D341Med (cell line): ENCODE measurements around the gene TRMT61B.
A peak's percentile ranks its signal among the peaks of the same experiment; 100 is the strongest.

Experiments used
- DNase-seq: peaks from one replicate; pipeline ENCODE4 v3.0.0; 2012; ENCODE audit warnings: low spot score

The TRMT61B gene

GRCh38 chr2:28855977-28856376 is 14.1 kb downstream of the TRMT61B start:
- no peak for DNase-seq

DNA sequence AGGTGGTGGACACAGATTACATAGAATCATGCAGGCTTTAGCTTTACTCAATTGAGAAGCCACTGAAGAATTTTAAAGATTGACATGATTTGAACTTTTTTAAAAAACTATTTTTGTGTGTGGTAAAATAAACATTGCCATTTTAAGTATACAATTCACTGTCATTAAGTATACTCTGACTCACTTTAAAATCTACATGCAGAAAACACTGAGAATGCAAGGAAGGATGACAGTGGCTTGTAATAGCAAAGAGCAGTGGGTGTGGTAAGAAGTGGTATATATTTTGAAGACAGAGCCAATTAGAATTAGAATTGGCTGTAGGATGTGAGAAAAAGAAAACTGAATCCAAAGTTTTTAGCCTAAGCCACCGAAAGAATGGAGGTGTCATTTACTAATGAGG is 14.9 kb downstream of the TRMT61B start:
- no peak for DNase-seq

GRCh38 chr2:28842042-28842441 is 28.1 kb downstream of the TRMT61B start:
- DNase-seq, result no peak

DNA sequence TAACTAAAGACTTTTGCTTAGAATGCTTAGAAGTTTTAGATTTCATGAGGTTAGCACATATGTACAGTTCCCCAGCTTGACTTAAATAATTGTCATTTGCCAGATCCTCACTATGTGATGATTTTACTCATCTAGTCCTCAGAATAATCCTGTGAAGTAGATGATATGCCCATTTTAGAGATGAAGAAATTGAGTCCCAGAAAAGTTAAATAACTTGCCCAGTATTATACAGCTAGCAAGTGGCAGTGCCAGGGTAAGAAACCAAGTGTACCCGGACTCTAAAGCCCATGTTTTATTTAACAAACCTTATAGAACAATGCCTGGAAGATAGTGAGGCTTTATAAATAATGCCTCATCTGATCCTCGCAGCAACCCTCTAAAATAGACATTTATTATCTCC is 31.1 kb downstream of the TRMT61B start:
- DNase-seq, result no peak

DNA sequence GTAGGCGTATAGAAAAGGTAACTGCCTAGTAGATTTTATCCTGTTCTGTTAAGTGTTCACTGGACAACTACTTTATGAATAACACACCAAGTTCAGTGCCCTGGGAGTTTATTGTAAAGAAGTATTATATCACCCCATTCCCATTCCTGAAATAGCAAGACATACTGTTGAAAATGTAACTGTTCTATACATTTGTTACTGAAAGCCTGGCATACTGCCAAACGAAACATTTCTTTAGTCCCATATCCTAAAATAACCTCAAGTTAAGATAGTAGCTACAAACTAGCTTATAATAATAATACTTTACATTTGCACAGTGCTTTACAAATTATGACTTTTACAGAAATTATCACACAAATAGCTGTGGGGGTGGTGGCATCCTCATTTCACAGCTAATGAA is 34.3 kb downstream of the TRMT61B start:
- DNase-seq, result no peak

GRCh38 chr2:28833740-28834470 is 36.2 kb downstream of the TRMT61B start:
- DNase-seq, result no peak

DNA sequence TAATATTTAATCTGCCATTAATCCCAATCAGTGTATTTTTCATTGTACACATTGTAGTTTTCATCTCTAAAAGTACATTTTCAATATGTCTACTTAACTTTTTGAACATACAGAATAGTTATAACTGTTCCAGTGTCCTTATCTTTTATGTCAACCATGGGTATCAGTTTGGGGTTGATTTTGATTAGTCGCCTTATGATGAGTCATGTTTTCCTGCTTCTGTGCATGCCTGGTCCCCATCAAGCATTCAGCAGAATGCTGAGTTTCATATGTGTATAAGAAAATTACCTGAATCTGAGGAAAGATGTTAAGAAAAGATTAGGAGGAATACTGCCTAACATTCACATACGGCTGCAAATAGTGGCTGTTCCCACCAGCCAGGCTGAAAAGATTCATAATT is 41.7 kb downstream of the TRMT61B start:
- DNase-seq, result no peak

DNA sequence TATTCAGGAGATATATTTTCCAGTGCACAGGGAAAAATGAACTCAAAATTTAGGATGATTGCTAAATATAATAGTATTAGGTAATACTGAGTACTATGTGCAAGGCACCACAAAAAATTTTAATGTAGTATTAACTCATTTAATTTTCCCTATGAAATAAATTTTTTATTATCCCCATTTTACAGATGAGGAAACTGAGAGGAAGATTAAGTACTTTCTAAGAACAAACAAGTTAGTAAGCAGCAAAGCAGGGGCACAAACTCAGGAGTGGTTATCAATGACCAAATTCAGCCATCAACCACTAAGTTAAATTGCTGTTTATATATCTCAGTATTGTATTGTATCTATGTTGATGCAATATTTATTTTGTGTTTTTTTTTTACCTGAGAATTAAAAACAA is 45.2 kb downstream of the TRMT61B start:
- no peak for DNase-seq

- DNase-seq, result no peak
These were observed 45.9 kb downstream of the TRMT61B start for GRCh38 chr2:28824207-28824606.

DNA sequence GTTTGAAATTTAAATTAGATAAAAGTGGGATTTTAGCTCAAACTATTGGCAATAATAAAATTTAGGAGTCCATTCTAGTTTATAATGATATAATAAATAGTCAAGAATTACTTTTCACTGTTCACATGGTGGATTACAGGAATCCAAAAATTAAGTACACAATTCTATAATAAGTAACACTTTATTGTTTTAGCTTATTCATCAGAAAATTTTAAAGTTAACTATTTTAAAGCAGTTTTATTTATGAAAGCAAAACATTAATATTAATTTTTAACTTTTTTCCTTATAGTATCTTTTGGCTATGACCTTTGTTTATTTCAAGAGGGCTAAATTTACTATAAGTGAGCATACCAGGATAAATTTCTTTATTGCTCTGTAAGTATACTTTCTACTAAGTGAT is 48.1 kb downstream of the TRMT61B start:
- DNase-seq, result no peak

DNA sequence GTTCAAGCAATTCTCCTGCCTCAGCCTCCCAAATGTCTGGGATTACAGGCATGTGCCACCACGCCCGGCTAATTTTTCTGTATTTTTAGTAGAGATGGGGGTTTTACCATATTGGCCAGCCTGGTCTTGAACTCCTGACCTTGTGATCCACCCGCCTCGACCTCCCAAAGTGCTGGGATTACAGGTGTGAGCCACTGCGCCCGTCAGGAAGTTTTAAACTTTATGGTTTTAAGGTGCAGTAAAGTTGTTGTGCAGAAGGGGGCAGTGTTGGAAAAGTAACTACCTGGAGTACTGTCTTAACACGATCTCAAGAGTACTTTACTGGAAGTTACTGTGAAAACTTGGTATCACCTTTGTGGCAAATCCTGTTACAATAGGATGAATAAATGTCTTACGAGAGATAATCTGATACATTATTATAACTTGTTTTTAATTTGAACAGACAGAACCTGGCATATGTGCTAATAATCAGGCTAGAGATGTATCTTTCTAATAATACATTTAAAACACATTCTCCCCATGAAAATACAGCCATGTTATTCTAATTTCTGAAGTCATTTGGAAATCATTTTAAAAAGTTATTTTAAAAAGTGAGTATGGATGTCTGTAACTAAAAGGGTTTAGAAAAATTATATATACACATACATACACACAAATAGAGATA is 48.7 kb downstream of the TRMT61B start:
- DNase-seq, result peak; percentile 45

DNA sequence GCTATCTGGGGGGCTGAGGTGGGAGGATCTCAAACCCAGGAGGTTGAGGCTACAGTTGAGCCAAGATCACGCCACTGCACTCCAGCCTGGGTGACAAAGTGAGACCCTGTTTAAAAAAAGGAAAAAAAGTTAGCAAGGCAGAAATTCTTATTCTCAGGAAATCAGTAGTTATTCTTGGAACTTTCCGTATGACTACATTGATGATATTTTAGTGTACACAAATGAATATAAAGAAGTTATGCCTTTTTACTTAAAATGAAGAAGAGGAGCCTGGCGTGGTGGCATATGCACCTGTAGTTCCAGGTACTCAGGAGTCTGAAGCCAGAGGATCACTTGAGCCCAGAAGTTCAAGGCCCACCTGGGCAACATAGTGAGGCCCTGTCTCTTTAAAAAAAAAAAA is 52.1 kb downstream of the TRMT61B start:
- no peak for DNase-seq

GRCh38 chr2:28810384-28811285 is 59.5 kb downstream of the TRMT61B start, which contains the start of gene SPDYA:
SPDYA (plus strand) TSS chr2:28810834; CDS start chr2:28816015, 5,181 bp downstream.
- peak; percentile 83 for DNase-seq

DNA sequence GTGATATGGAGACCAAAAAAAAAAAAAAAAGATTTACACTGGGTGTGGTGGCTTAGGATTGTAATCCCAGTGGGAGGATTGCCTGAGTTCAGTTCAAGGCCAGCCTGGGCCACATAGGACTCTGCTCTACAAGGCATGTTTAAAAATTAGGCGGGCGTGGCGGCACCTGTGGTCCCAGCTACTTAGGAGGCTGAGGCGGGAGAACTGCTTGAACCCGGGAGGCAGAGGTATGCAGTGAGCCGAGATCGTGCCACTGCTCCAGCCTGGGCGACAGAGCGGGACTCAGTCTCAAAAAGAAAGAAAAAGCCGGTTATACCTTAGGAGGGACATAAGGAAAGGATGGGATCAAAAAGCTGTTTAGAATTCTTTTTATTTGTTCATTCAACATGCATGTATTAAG is 60.2 kb downstream of the TRMT61B start:
- no peak for DNase-seq

- no peak for DNase-seq
These were observed 67.1 kb downstream of the TRMT61B start for GRCh38 chr2:28802975-28803429.

GRCh38 chr2:28801726-28802125 is 68.4 kb downstream of the TRMT61B start:
- no peak for DNase-seq
